ENCODE results near the gene P2RY6. TPM values are rescaled to one million over a fixed set of nuclear protein-coding genes. Genes with fewer than 3 reads are reported as not detected.

P2RY6 gene
- total and polyA plus RNA-seq, 2 of the 8 experiments (the other 6 are each of a cell fraction or from before 2014, with no cell fraction given), result 0.15 TPM; not detected in 1

- Histone ChIP-seq H3K56ac (replicated peaks; ENCODE audit: insufficient read length, low read depth, low read length) (no peak overlapping the region), H3K4me2 (ENCODE audit: insufficient read depth in 1 of 2, low read depth in 2 of 2, low read length in 2 of 2) (no peak overlapping the region), H2BK15ac (ENCODE audit: low read length) (no peak overlapping the region), H4K91ac (replicated peaks; ENCODE audit: insufficient read length, low read length) (no peak overlapping the region), H3K18ac (ENCODE audit: extremely low read depth, low read length) (no peak overlapping the region), H3K4ac (replicated peaks; ENCODE audit: insufficient read length, low read depth, low read length) (no peak overlapping the region), H3K36me3 (ENCODE audit: control insufficient read depth in 2 of 4, insufficient read depth in 4 of 4, low read length in 3 of 4) (no peaks in the 10 kb centered on the region), H3K4me3 (ENCODE audit: extremely low read depth in 1 of 4, insufficient read depth in 2 of 4, low read depth in 3 of 4, low read length in 4 of 4) (no peak overlapping the region), H2AK5ac (ENCODE audit: low read depth, low read length) (no peak overlapping the region), H3K23me2 (ENCODE audit: low read depth, low read length) (no peaks in the 10 kb centered on the region; the same call in 1 of the 2 replicates), H2BK120ac (replicated peaks; ENCODE audit: low read depth, low read length) (no peak overlapping the region), H4K20me1 (replicated peaks in 1 of 2; ENCODE audit: control insufficient read depth in 1 of 2, insufficient read depth in 2 of 2, low read length in 2 of 2) (no peaks in the 10 kb centered on the region), H3K14ac (ENCODE audit: insufficient read length) (no peak overlapping the region), H2BK20ac (ENCODE audit: low read length) (no peak overlapping the region), H3K4me1 (replicated peaks in 1 of 4; ENCODE audit: control insufficient read depth in 3 of 4, insufficient read depth in 4 of 4, low read length in 3 of 4) (peaks cover 3 to 15% (median 13%) of the 10 kb centered on the region in 4 experiments), H2AFZ (ENCODE audit: low read length) (no peak overlapping the region), H3K27ac (ENCODE audit: low read depth, low read length) (no peak overlapping the region), H3K27me3 (replicated peaks in 1 of 4; ENCODE audit: control insufficient read depth in 3 of 4, extremely low read depth in 1 of 4, insufficient read depth in 3 of 4, low read length in 3 of 4) (peaks cover 0 to 3% (median 0%) of the 10 kb centered on the region in 4 experiments; a peak in 2 of 7 replicates), H4K5ac (ENCODE audit: insufficient read length, low read depth, low read length) (no peak overlapping the region), H2BK12ac (ENCODE audit: low read depth, low read length) (no peak overlapping the region), H4K8ac (ENCODE audit: extremely low read depth, insufficient read depth, low read length) (no peak overlapping the region), H3K9me3 (ENCODE audit: insufficient read depth in 2 of 2, low read depth in 1 of 2, low read length in 1 of 2) (no peaks in the 10 kb centered on the region), H2BK5ac (ENCODE audit: low read depth, low read length) (no peak overlapping the region; the same call in 1 of the 2 replicates), H3K9ac (replicated peaks in 1 of 4; ENCODE audit: extremely low read depth in 1 of 4, low read depth in 3 of 4, low read length in 3 of 4) (no peak overlapping the region), H3K79me1 (ENCODE audit: low read depth, low read length) (no peaks in the 10 kb centered on the region; the same call in 1 of the 2 replicates), H3K23ac (ENCODE audit: insufficient read length) (no peak overlapping the region), H3K79me2 (ENCODE audit: control insufficient read depth in 1 of 2, insufficient read depth in 2 of 2, low read length in 2 of 2) (no peaks in the 10 kb centered on the region)
- DNase-seq (ENCODE audit: low read depth in 1 of 2, low spot score in 2 of 2) (no peak), FAIRE-seq (no peak)
- WGBS, 2 experiments (ENCODE audit: extremely low coverage in 1 of 2, insufficient coverage in 1 of 2, insufficient read length in 1 of 2, insufficient replicate concordance in 2 of 2, low coverage in 1 of 2, low lambda C conversion rate in 2 of 2, missing lambda C conversion rate in 1 of 2), result 65% methylated on average over 8 of the region's 8 CpGs; no CpG with 5 or more reads in 1 of the 2 experiments
- POLR2A ChIA-PET (ENCODE audit: partially characterized antibody), result no interaction called here
- CTCF ChIA-PET (ENCODE audit: partially characterized antibody), result interaction anchor here (0.5 to 21.6 kb wide), 9 partner anchors 7 to 47 kb away, joined by 3 to 451 read pairs (median 10); partner anchors contain the start of gene P2RY2
- TF ChIP-seq ZNF274 (IDR thresholded peaks at IDR 0.05; ENCODE audit: borderline replicate concordance, extremely low read depth, low read length), result no peak
- no peak for TF ChIP-seq SP4 (IDR thresholded peaks at IDR 0.05; ENCODE audit: low read length)
- TF ChIP-seq SP1 (IDR thresholded peaks at IDR 0.05; ENCODE audit: low read depth, low read length), result no peak
- no peak for TF ChIP-seq KDM5A (IDR thresholded peaks at IDR 0.05; ENCODE audit: low read length)
- TF ChIP-seq POLR2AphosphoS5 (IDR thresholded peaks at IDR 0.05; ENCODE audit: low read depth, low read length), result no peak
- no peak for TF ChIP-seq FOSL1 (IDR thresholded peaks at IDR 0.05; ENCODE audit: insufficient read depth, low read depth, low read length)
- no peak for TF ChIP-seq BACH1 (IDR thresholded peaks at IDR 0.05; ENCODE audit: low read length)
- TF ChIP-seq MAFK (IDR thresholded peaks at IDR 0.05; ENCODE audit: low read depth, low read length), result no peak
- TF ChIP-seq CBX8 (IDR thresholded peaks at IDR 0.05; ENCODE audit: borderline replicate concordance, low read depth, low read length), result no peak
- TF ChIP-seq RXRA (IDR thresholded peaks at IDR 0.05; ENCODE audit: insufficient read depth, low read depth, low read length), result no peak
- no peak for TF ChIP-seq HDAC6 (IDR thresholded peaks at IDR 0.05; ENCODE audit: low read depth, low read length)
- no peak for TF ChIP-seq SRF (IDR thresholded peaks at IDR 0.05; ENCODE audit: low read depth, low read length)
- no peak for TF ChIP-seq HDAC2 (IDR thresholded peaks at IDR 0.05; ENCODE audit: borderline replicate concordance in 1 of 2, low read depth in 2 of 2, low read length in 2 of 2)
- no peak for TF ChIP-seq PHF8 (conservative IDR thresholded peaks at IDR 0.05; ENCODE audit: low read depth, low read length)
Measured at GRCh38 chr11:73226297-73227006, 45.7 kb upstream of the P2RY6 start.

All from H1 (cell line).